Mesendoderm (in vitro differentiated cells): ENCODE results near the gene GNG13.

Source experiments
- DNase-seq: peaks from one replicate; pipeline ENCODE4 v3.0.0; 2013
- H2AK5ac ChIP-seq: 2 replicates; pipeline ENCODE4 v1.6.1; 2013; ENCODE audit warnings: low read length, inconsistent platforms
- H2BK120ac ChIP-seq: 2 replicates; pipeline ENCODE4 v1.6.1; 2013; ENCODE audit warnings: low read depth, mild to moderate bottlenecking, low read length, moderate library complexity, mixed read lengths
- H2BK15ac ChIP-seq: replicated peaks from 2 replicates; pipeline ENCODE4 v1.6.1; 2013; ENCODE audit warnings: low read depth, mild to moderate bottlenecking, moderate library complexity
- H2BK5ac ChIP-seq: 2 replicates; pipeline ENCODE4 v1.6.1; 2013; ENCODE audit warnings: low read length, inconsistent platforms
- H3K18ac ChIP-seq: 2 replicates; pipeline ENCODE4 v1.6.1; 2013; ENCODE audit warnings: mild to moderate bottlenecking, low read length, mixed read lengths
- H3K23ac ChIP-seq: one replicate; pipeline ENCODE4 v1.6.1; 2013; ENCODE audit warnings: low read length
- H3K27ac ChIP-seq: 2 replicates; pipeline ENCODE4 v1.5.1; 2013; ENCODE audit warnings: low read depth, mild to moderate bottlenecking, inconsistent platforms, low read length, moderate library complexity
- H3K27me3 ChIP-seq: 2 replicates; pipeline ENCODE4 v1.6.1; 2013; ENCODE audit warnings: low read length, control low read depth, mild to moderate bottlenecking, inconsistent platforms; ENCODE audit not compliant: insufficient read depth, poor library complexity
- H3K36me3 ChIP-seq: 2 replicates; pipeline ENCODE4 v1.6.1; 2013; ENCODE audit warnings: low read length, inconsistent platforms; ENCODE audit not compliant: control insufficient read depth, insufficient read depth
- H3K4ac ChIP-seq: one replicate; pipeline ENCODE4 v1.6.1; 2013; ENCODE audit warnings: low read depth, mild to moderate bottlenecking, low read length, moderate library complexity
- H3K4me1 ChIP-seq: 2 replicates; pipeline ENCODE4 v1.6.1; 2013; ENCODE audit warnings: low read depth, low read length, inconsistent platforms; ENCODE audit not compliant: control insufficient read depth
- H3K4me2 ChIP-seq: 2 replicates; pipeline ENCODE4 v1.6.1; 2013; ENCODE audit warnings: low read length
- H3K4me3 ChIP-seq: 2 replicates; pipeline ENCODE4 v1.5.1; 2013; ENCODE audit warnings: mild to moderate bottlenecking, low read length
- H3K56ac ChIP-seq: one replicate; pipeline ENCODE4 v1.6.1; 2013; ENCODE audit warnings: low read length
- H3K79me1 ChIP-seq: 2 replicates; pipeline ENCODE4 v1.6.1; 2013; ENCODE audit warnings: low read length, inconsistent platforms
- H3K79me2 ChIP-seq: 2 replicates; pipeline ENCODE4 v1.6.1; 2013; ENCODE audit warnings: mild to moderate bottlenecking, low read length; ENCODE audit not compliant: control insufficient read depth, insufficient read depth
- H3K9ac ChIP-seq: 2 replicates; pipeline ENCODE4 v1.6.1; 2013; ENCODE audit warnings: low read length, inconsistent platforms
- H4K5ac ChIP-seq: one replicate; pipeline ENCODE4 v1.6.1; 2013; ENCODE audit warnings: low read length
- H4K8ac ChIP-seq: one replicate; pipeline ENCODE4 v1.6.1; 2013; ENCODE audit warnings: low read depth, mild to moderate bottlenecking, control low read depth, low read length, moderate library complexity
- WGBS: extraction: QIAGEN DNeasy Blood & Tissue Kit; methylation state at CpG from one replicate; pipeline ENCODE4 v1.1.7; 2013; ENCODE audit warnings: low lambda C conversion rate, missing lambda C conversion rate; ENCODE audit not compliant: insufficient coverage; ENCODE audit errors: extremely low coverage; 5-methylcytosine and 5-hydroxymethylcytosine counted together

The GNG13 gene

GRCh38 chr16:783404-784161, 17.0 kb downstream of the GNG13 start:
- peaks cover 3% of the 10 kb centered on the region for H3K79me1 ChIP-seq
- H3K4ac ChIP-seq = no peak overlapping the region
- H2BK15ac ChIP-seq = no peak overlapping the region
- no peak overlapping the region for H3K9ac ChIP-seq
- no peak overlapping the region for H3K4me3 ChIP-seq
- no peaks in the 10 kb centered on the region for H3K27me3 ChIP-seq
- no peak for DNase-seq
- no peak overlapping the region for H3K18ac ChIP-seq
- H2AK5ac ChIP-seq = no peak overlapping the region
- no peaks in the 10 kb centered on the region for H3K4me1 ChIP-seq
- no peak overlapping the region for H3K56ac ChIP-seq
- peaks cover 4% of the 10 kb centered on the region for H3K79me2 ChIP-seq
- H3K23ac ChIP-seq = no peak overlapping the region
- no peak overlapping the region for H4K8ac ChIP-seq
- H2BK5ac ChIP-seq = no peak overlapping the region
- H3K27ac ChIP-seq = no peak overlapping the region
- no CpG with 5 or more reads among the region's 17 CpGs for WGBS
- no peak overlapping the region for H3K4me2 ChIP-seq
- peaks cover 2% of the 10 kb centered on the region for H3K36me3 ChIP-seq
- no peak overlapping the region for H2BK120ac ChIP-seq
- no peak overlapping the region for H4K5ac ChIP-seq

- Histone ChIP-seq H3K56ac (no peak overlapping the region), H3K79me1 (peaks cover 3% of the 10 kb centered on the region), H3K4me1 (no peaks in the 10 kb centered on the region), H3K27me3 (no peaks in the 10 kb centered on the region), H3K4me2 (no peak overlapping the region), H2BK15ac (no peak overlapping the region), H3K4me3 (no peak overlapping the region), H3K9ac (no peak overlapping the region), H3K4ac (no peak overlapping the region), H2AK5ac (no peak overlapping the region), H3K36me3 (peaks cover 2% of the 10 kb centered on the region), H4K5ac (no peak overlapping the region), H3K79me2 (peaks cover 4% of the 10 kb centered on the region), H3K27ac (no peak overlapping the region), H3K18ac (no peak overlapping the region), H2BK120ac (no peak overlapping the region), H3K23ac (no peak overlapping the region), H4K8ac (no peak overlapping the region), H2BK5ac (no peak overlapping the region)
- no peak for DNase-seq
- WGBS = no CpG with 5 or more reads among the region's 36 CpGs
Observed at GRCh38 chr16:782766-783403, 17.6 kb downstream of the GNG13 start.

- H2BK5ac ChIP-seq = no peak overlapping the region
- H3K4me2 ChIP-seq = no peak overlapping the region
- H3K4ac ChIP-seq = no peak overlapping the region
- no peak overlapping the region for H3K27ac ChIP-seq
- no peak overlapping the region for H3K4me3 ChIP-seq
- no peak overlapping the region for H3K9ac ChIP-seq
- no peak overlapping the region for H4K8ac ChIP-seq
- no peak overlapping the region for H3K56ac ChIP-seq
- peaks cover under 1% of the 10 kb centered on the region for H3K79me2 ChIP-seq
- H3K4me1 ChIP-seq = no peaks in the 10 kb centered on the region
- H3K79me1 ChIP-seq = no peaks in the 10 kb centered on the region
- H2BK15ac ChIP-seq = no peak overlapping the region
- no peaks in the 10 kb centered on the region for H3K27me3 ChIP-seq
- no peak overlapping the region for H4K5ac ChIP-seq
- no peak overlapping the region for H2AK5ac ChIP-seq
- peaks cover 2% of the 10 kb centered on the region for H3K36me3 ChIP-seq
- no peak overlapping the region for H2BK120ac ChIP-seq
- WGBS = no CpG with 5 or more reads among the region's 6 CpGs
- H3K18ac ChIP-seq = no peak overlapping the region
- H3K23ac ChIP-seq = no peak overlapping the region
- DNase-seq = no peak
Observed at GRCh38 chr16:782258-782657, 18.3 kb downstream of the GNG13 start.

GRCh38 chr16:781346-782010, 19.1 kb downstream of the GNG13 start:
- Histone ChIP-seq H3K4ac (no peak overlapping the region), H3K79me1 (no peaks in the 10 kb centered on the region), H3K27ac (no peak overlapping the region), H3K23ac (no peak overlapping the region), H3K56ac (no peak overlapping the region), H3K9ac (no peak overlapping the region), H3K79me2 (no peaks in the 10 kb centered on the region), H3K36me3 (peaks cover 2% of the 10 kb centered on the region), H3K18ac (no peak overlapping the region), H2BK15ac (no peak overlapping the region), H3K27me3 (no peaks in the 10 kb centered on the region), H2BK5ac (no peak overlapping the region), H4K8ac (no peak overlapping the region), H3K4me1 (no peaks in the 10 kb centered on the region), H2BK120ac (no peak overlapping the region), H3K4me2 (no peak overlapping the region), H4K5ac (no peak overlapping the region), H3K4me3 (no peak overlapping the region), H2AK5ac (no peak overlapping the region)
- no peak for DNase-seq
- no CpG with 5 or more reads among the region's 19 CpGs for WGBS

- H2BK5ac ChIP-seq = no peak overlapping the region
- H3K9ac ChIP-seq = no peak overlapping the region
- H2AK5ac ChIP-seq = no peak overlapping the region
- WGBS = no CpG with 5 or more reads among the region's 16 CpGs
- no peak overlapping the region for H2BK120ac ChIP-seq
- H3K79me2 ChIP-seq = no peaks in the 10 kb centered on the region
- H3K4me2 ChIP-seq = no peak overlapping the region
- no peak overlapping the region for H3K4me3 ChIP-seq
- no peak overlapping the region for H3K4ac ChIP-seq
- no peak overlapping the region for H3K56ac ChIP-seq
- no peak overlapping the region for H3K27ac ChIP-seq
- no peak for DNase-seq
- no peaks in the 10 kb centered on the region for H3K36me3 ChIP-seq
- no peak overlapping the region for H4K5ac ChIP-seq
- H3K23ac ChIP-seq = no peak overlapping the region
- H2BK15ac ChIP-seq = no peak overlapping the region
- no peaks in the 10 kb centered on the region for H3K4me1 ChIP-seq
- no peak overlapping the region for H3K18ac ChIP-seq
- no peaks in the 10 kb centered on the region for H3K79me1 ChIP-seq
- H4K8ac ChIP-seq = no peak overlapping the region
- H3K27me3 ChIP-seq = no peaks in the 10 kb centered on the region
Observed at GRCh38 chr16:780296-780695, 20.2 kb downstream of the GNG13 start.
